ENCODE data around the gene SPZ1. TPM values are rescaled to one million over a fixed set of nuclear protein-coding genes. Genes with fewer than 3 reads are reported as not detected.

SPZ1 gene
- total RNA-seq, 1 experiment from 2014 or later: not detected

GRCh38 chr5:80282054-80282453 lies 37.7 kb upstream of the SPZ1 start:
- Histone ChIP-seq H3K79me2 (ENCODE audit: insufficient read depth, low read length) (no peaks in the 10 kb centered on the region), H4K20me1 (ENCODE audit: insufficient read depth) (no peaks in the 10 kb centered on the region), H3K27ac (ENCODE audit: low read depth, low read length) (no peak overlapping the region), H3K4me2 (ENCODE audit: low read length) (no peak overlapping the region), H3K9ac (ENCODE audit: low read length) (no peak overlapping the region), H3K4me1 (ENCODE audit: control insufficient read depth in 1 of 2, insufficient read depth in 2 of 2, low read length in 2 of 2) (no peaks in the 10 kb centered on the region), H3K9me3 (ENCODE audit: control insufficient read depth in 1 of 2, insufficient read depth in 1 of 2, low read depth in 1 of 2, low read length in 2 of 2) (no peaks in the 10 kb centered on the region), H3K4me3 (replicated peaks in 1 of 2; ENCODE audit: low read depth in 1 of 2, low read length in 2 of 2) (no peak overlapping the region), H3K36me3 (ENCODE audit: control insufficient read depth in 1 of 2, insufficient read depth in 2 of 2, low read length in 2 of 2) (no peaks in the 10 kb centered on the region), H2AFZ (ENCODE audit: low read depth, low read length, poor library complexity, severe bottlenecking) (no peak overlapping the region), H3K27me3 (ENCODE audit: insufficient read depth, low read length) (no peaks in the 10 kb centered on the region), H3K9me2 (ENCODE audit: insufficient read depth) (no peaks in the 10 kb centered on the region)
- intact Hi-C loops (cut with micrococcal nuclease): no loop called here
- ChIA-PET POLR2A (no interaction called here), RAD21 (ENCODE audit: low non-redundant PET in 1 of 2, low total read pairs in 2 of 2, uncharacterized antibody in 2 of 2, unreplicated experiment in 2 of 2) (interaction anchor here in 1 of 2 experiments (0.6 kb wide), 1 partner anchor 728 kb away, joined by 4 read pairs; no protein-coding TSS in a partner anchor), CTCF (no interaction called here)
- BruUV-seq (replicated peaks): no TSS peak
- no peak for ATAC-seq
- DNase-seq (ENCODE audit: low read depth, low spot score): no peak
- TF ChIP-seq, protein P1, sequence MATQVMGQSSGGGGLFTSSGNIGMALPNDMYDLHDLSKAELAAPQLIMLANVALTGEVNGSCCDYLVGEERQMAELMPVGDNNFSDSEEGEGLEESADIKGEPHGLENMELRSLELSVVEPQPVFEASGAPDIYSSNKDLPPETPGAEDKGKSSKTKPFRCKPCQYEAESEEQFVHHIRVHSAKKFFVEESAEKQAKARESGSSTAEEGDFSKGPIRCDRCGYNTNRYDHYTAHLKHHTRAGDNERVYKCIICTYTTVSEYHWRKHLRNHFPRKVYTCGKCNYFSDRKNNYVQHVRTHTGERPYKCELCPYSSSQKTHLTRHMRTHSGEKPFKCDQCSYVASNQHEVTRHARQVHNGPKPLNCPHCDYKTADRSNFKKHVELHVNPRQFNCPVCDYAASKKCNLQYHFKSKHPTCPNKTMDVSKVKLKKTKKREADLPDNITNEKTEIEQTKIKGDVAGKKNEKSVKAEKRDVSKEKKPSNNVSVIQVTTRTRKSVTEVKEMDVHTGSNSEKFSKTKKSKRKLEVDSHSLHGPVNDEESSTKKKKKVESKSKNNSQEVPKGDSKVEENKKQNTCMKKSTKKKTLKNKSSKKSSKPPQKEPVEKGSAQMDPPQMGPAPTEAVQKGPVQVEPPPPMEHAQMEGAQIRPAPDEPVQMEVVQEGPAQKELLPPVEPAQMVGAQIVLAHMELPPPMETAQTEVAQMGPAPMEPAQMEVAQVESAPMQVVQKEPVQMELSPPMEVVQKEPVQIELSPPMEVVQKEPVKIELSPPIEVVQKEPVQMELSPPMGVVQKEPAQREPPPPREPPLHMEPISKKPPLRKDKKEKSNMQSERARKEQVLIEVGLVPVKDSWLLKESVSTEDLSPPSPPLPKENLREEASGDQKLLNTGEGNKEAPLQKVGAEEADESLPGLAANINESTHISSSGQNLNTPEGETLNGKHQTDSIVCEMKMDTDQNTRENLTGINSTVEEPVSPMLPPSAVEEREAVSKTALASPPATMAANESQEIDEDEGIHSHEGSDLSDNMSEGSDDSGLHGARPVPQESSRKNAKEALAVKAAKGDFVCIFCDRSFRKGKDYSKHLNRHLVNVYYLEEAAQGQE (IDR thresholded peaks at IDR 0.05; ENCODE audit: low read depth): no peak
- TF ChIP-seq FOSL1 (IDR thresholded peaks at IDR 0.05; ENCODE audit: low read depth): no peak
- TF ChIP-seq POLR2AphosphoS5 (IDR thresholded peaks at IDR 0.05; ENCODE audit: low read depth, low read length): no peak
- no peak for TF ChIP-seq JUND (IDR thresholded peaks at IDR 0.05)
- no peak for TF ChIP-seq ELF1 (IDR thresholded peaks at IDR 0.05; ENCODE audit: borderline replicate concordance, low read depth)
- no peak for TF ChIP-seq SRF (IDR thresholded peaks at IDR 0.05; ENCODE audit: low read depth)
- TF ChIP-seq ZBTB33 (IDR thresholded peaks at IDR 0.05; ENCODE audit: extremely low read depth, insufficient replicate concordance, low read length): no peak
- TF ChIP-seq, protein P2, sequence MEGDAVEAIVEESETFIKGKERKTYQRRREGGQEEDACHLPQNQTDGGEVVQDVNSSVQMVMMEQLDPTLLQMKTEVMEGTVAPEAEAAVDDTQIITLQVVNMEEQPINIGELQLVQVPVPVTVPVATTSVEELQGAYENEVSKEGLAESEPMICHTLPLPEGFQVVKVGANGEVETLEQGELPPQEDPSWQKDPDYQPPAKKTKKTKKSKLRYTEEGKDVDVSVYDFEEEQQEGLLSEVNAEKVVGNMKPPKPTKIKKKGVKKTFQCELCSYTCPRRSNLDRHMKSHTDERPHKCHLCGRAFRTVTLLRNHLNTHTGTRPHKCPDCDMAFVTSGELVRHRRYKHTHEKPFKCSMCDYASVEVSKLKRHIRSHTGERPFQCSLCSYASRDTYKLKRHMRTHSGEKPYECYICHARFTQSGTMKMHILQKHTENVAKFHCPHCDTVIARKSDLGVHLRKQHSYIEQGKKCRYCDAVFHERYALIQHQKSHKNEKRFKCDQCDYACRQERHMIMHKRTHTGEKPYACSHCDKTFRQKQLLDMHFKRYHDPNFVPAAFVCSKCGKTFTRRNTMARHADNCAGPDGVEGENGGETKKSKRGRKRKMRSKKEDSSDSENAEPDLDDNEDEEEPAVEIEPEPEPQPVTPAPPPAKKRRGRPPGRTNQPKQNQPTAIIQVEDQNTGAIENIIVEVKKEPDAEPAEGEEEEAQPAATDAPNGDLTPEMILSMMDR (IDR thresholded peaks at IDR 0.05 in 2 of 3, conservative IDR thresholded peaks at IDR 0.05 in 1 of 3; ENCODE audit: borderline replicate concordance in 1 of 3, insufficient read depth in 1 of 3, low read depth in 2 of 3, low read length in 2 of 3): no peak
- TF ChIP-seq MAX (IDR thresholded peaks at IDR 0.05): no peak
- TF ChIP-seq ZFX (IDR thresholded peaks at IDR 0.05): no peak
- TF ChIP-seq SP1 (IDR thresholded peaks at IDR 0.05; ENCODE audit: low read depth): no peak
- no peak for TF ChIP-seq CEBPB (IDR thresholded peaks at IDR 0.05; ENCODE audit: low read depth)
- TF ChIP-seq TCF7L2 (IDR thresholded peaks at IDR 0.05; ENCODE audit: borderline replicate concordance, extremely low read depth, insufficient read depth, insufficient read length): no peak
- no peak for TF ChIP-seq ATF3 (IDR thresholded peaks at IDR 0.05)

All from HCT116 (cell line).